Transverse colon (tissue), 4 donors: ENCODE results near the gene VSX2.

Experiments
- CTCF ChIP-seq, 5 experiments: fragments of 200-600 bp in 3 of 5; fragments of 450-650 bp in 2 of 5; sonication (generic) in 3 of 5; IDR thresholded peaks; 1 replicate in 2 of 5; 2 replicates in 3 of 5; pipeline ENCODE4 v1.5.1; 2016 to 2017; ENCODE audit warnings: antibody characterized with exemption in 5 of 5, inconsistent platforms in 3 of 5, mild to moderate bottlenecking in 2 of 5, moderate library complexity in 1 of 5
- POLR2AphosphoS5 ChIP-seq, 3 donors: sonication (generic); formaldehyde crosslinking; IDR thresholded peaks; one replicate each; pipeline ENCODE4 v1.6.1; 2016; ENCODE audit warnings: antibody characterized with exemption in 3 of 3

- TF ChIP-seq CTCF (IDR thresholded peaks at IDR 0.05) = no peak
- no peak for TF ChIP-seq POLR2AphosphoS5 (IDR thresholded peaks at IDR 0.05)
These were observed 18.3 kb upstream of the VSX2 start for GRCh38 chr14:74220991-74221390.
